HepG2 (cell line): ENCODE measurements around the gene WNT9A. TPM values are rescaled to one million over a fixed set of nuclear protein-coding genes. Genes with fewer than 3 reads are reported as not detected.

Experiments
- ATAC-seq: fragments of 200-7000 bp; cut with Tn5 transposase; 3 replicates; pipeline ENCODE4 v1.9.1; 2020; ENCODE audit warnings: mild to moderate bottlenecking, moderate library complexity
- BruUV-seq: library from RNA; stranded (reverse); fragments of 400-500 nt; replicated peaks from 2 replicates; lab custom pipeline; 2021; lab: Mats Ljungman, UMichigan
- CTCF ChIA-PET: fragments of 300-600 bp; formaldehyde crosslinking; extraction: SDS; loops from one replicate; lab custom pipeline; 2021; ENCODE audit warnings: low total read pairs, inconsistent platforms, low intra/inter-chr PET ratio; lab: Yijun Ruan, JAX
- POLR2A ChIA-PET: fragments of 350-600 bp; sonication (Branson Sonifier 250); formaldehyde crosslinking; loops from one replicate; lab custom pipeline; 2020; ENCODE audit warnings: antibody characterized with exemption, inconsistent platforms; lab: Yijun Ruan, JAX
- DNase-seq: peaks from one replicate; pipeline ENCODE4 v3.0.0-alpha.2; 2015; ENCODE audit warnings: low spot score
- FAIRE-seq: peaks from 3 replicates; lab custom pipeline; 2011; peaks lifted over from hg19 to GRCh38; lab: Jason Lieb, UNC
- H2AFZ ChIP-seq: one replicate; pipeline ENCODE4 v1.6.1; 2011; ENCODE audit warnings: low read length, inconsistent platforms
- H3K27ac ChIP-seq: fragments of 300-600 bp; 3 replicates; pipeline ENCODE4 v1.8.0; 2011; ENCODE audit warnings: mixed run types, mild to moderate bottlenecking, mixed read lengths, low read length, inconsistent platforms; ENCODE audit not compliant: insufficient read depth; ENCODE audit errors: extremely low read length
- H3K27me3 ChIP-seq, 2 experiments: fragments of 200-600 bp in 1 of 2; 2 replicates in 1 of 2; 3 replicates in 1 of 2; pipeline versions ENCODE4 v1.6.0 to v1.8.0; 2011; ENCODE audit warnings: low read length in 2 of 2, mild to moderate bottlenecking in 2 of 2, moderate library complexity in 2 of 2, inconsistent platforms in 1 of 2; ENCODE audit not compliant: insufficient read depth in 2 of 2, control insufficient read depth in 1 of 2
- H3K36me3 ChIP-seq, 2 experiments: fragments of 200-600 bp in 1 of 2; replicated peaks in 1 of 2; 2 replicates in 1 of 2; 3 replicates in 1 of 2; pipeline versions ENCODE4 v1.5.1 to v1.8.0; 2011; ENCODE audit warnings: low read length in 2 of 2, inconsistent platforms in 1 of 2; ENCODE audit not compliant: insufficient read depth in 2 of 2, control insufficient read depth in 1 of 2
- H3K4me1 ChIP-seq: 2 replicates; pipeline ENCODE4 v1.5.1; 2012; ENCODE audit warnings: low read length, inconsistent platforms; ENCODE audit not compliant: insufficient read depth
- H3K4me2 ChIP-seq: 2 replicates; pipeline ENCODE4 v1.6.0; 2011; ENCODE audit warnings: low read depth, low read length, inconsistent platforms
- H3K4me3 ChIP-seq, 3 experiments: fragments of 200-600 bp in 1 of 3; sonication (generic), shearing (Covaris generic) in 1 of 3; replicated peaks in 1 of 3; 2 replicates each; pipeline ENCODE4 v1.5.1; 2011 to 2016; ENCODE audit warnings: low read length in 3 of 3, inconsistent platforms in 2 of 3, low read depth in 2 of 3, mild to moderate bottlenecking in 2 of 3, control low read depth in 1 of 3, mixed read lengths in 1 of 3; ENCODE audit not compliant: insufficient read depth in 1 of 3
- H3K79me2 ChIP-seq: one replicate; pipeline ENCODE4 v1.6.1; 2011; ENCODE audit warnings: low read length, inconsistent platforms; ENCODE audit not compliant: insufficient read depth
- H3K9ac ChIP-seq: 2 replicates; pipeline ENCODE4 v1.6.0; 2011; ENCODE audit warnings: mild to moderate bottlenecking, low read depth, low read length, inconsistent platforms; ENCODE audit not compliant: insufficient read depth
- H3K9me3 ChIP-seq: 2 replicates; pipeline ENCODE4 v1.5.1; 2012; ENCODE audit warnings: mild to moderate bottlenecking, low read length
- H4K20me1 ChIP-seq: 2 replicates; pipeline ENCODE4 v1.6.0; 2011; ENCODE audit warnings: inconsistent platforms, mild to moderate bottlenecking, low read length, moderate library complexity; ENCODE audit not compliant: insufficient read depth
- ATF7-NPFF ChIP-seq: sonication (generic); formaldehyde crosslinking; IDR thresholded peaks from 2 replicates; pipeline ENCODE4 v1.8.1; 2023; ENCODE audit warnings: mild to moderate bottlenecking, low read depth, missing genetic modification reagents, moderate library complexity
- BORCS8-MEF2B ChIP-seq: sonication (generic); formaldehyde crosslinking; IDR thresholded peaks from 2 replicates; pipeline ENCODE4 v1.8.0; 2022; ENCODE audit warnings: mild to moderate bottlenecking, missing genetic modification reagents
- IKZF4 ChIP-seq: sonication (generic); formaldehyde crosslinking; IDR thresholded peaks from 2 replicates; pipeline ENCODE4 v1.5.1; 2020; ENCODE audit warnings: borderline replicate concordance, mild to moderate bottlenecking, low read depth, missing genetic modification reagents; ENCODE audit errors: not compliant biosample characterization
- KDM5A ChIP-seq: fragments of 200-600 bp; sonication (generic); IDR thresholded peaks from 2 replicates; pipeline ENCODE4 v1.7.0; 2018; ENCODE audit warnings: antibody characterized with exemption, mild to moderate bottlenecking, low read length, borderline replicate concordance
- ZNF562 ChIP-seq: sonication (generic); formaldehyde crosslinking; IDR thresholded peaks from 2 replicates; pipeline ENCODE4 v1.8.0; 2022; ENCODE audit warnings: missing genetic modification reagents, borderline replicate concordance
- ZNF766 ChIP-seq: sonication (generic); formaldehyde crosslinking; IDR thresholded peaks from 2 replicates; pipeline ENCODE4 v1.5.0; 2020; ENCODE audit warnings: missing genetic modification reagents, borderline replicate concordance
- ZSCAN9 ChIP-seq: IDR thresholded peaks from 2 replicates; pipeline ENCODE4 v1.6.1; 2016; ENCODE audit warnings: borderline replicate concordance
- WGBS: methylation state at CpG from one replicate; pipeline ENCODE4 v1.1.6; 2017; ENCODE audit warnings: low lambda C conversion rate; 5-methylcytosine and 5-hydroxymethylcytosine counted together
- in situ Hi-C: cut with HindIII; loops from 2 replicates; pipeline ENCODE4 v1.10.0; 2017; ENCODE audit warnings: low pct_unique_long_range_greater_than_20kb; ENCODE audit not compliant: extremely low pct_ligation_motif_present
- intact Hi-C: fragments of 100-400 bp; cut with micrococcal nuclease; formaldehyde crosslinking; loops from one replicate; pipeline ENCODE4 v1.10.0; 2022; ENCODE audit not compliant: unreplicated experiment
- polyA plus RNA-seq, 8 experiments: library from polyadenylated mRNA; depleted of rRNA in 3 of 8; stranded (reverse) in 7 of 8; unstranded in 1 of 8; fragments of >200 nt; fragmentation: Illumina TruSeq in 4 of 8; extraction: Trizol in 4 of 8; gene quantifications; 2 replicates each; pipeline versions ENCODE4 v1.2.1 to v1.2.3, GENCODE V29; 2011 to 2016; ENCODE audit warnings: low read depth in 4 of 8, missing spikeins in 1 of 8, mixed read lengths in 1 of 8; ENCODE audit not compliant: insufficient read depth in 1 of 8
- total RNA-seq, 5 experiments: library from RNA; depleted of rRNA; stranded (reverse); fragments of >200 nt; fragmentation: Illumina TruSeq; extraction: Trizol; gene quantifications; 2 replicates each; pipeline ENCODE4 v1.2.3, GENCODE V29; 2016; ENCODE audit warnings: low read depth in 1 of 5
- TF ChIP-seq, protein P1 (sequence below): sonication (generic); formaldehyde crosslinking; IDR thresholded peaks from 2 replicates; pipeline ENCODE4 v1.4.0; 2020; ENCODE audit warnings: mild to moderate bottlenecking, low read depth, missing genetic modification reagents
- TF ChIP-seq, protein P2 (sequence below): sonication (generic); formaldehyde crosslinking; IDR thresholded peaks from 2 replicates; pipeline ENCODE4 v1.5.0; 2020; ENCODE audit warnings: mild to moderate bottlenecking, missing genetic modification reagents
- TF ChIP-seq, protein P3 (sequence below): sonication (generic); formaldehyde crosslinking; IDR thresholded peaks from 2 replicates; pipeline ENCODE4 v1.8.0; 2022; ENCODE audit warnings: mild to moderate bottlenecking, missing genetic modification reagents; ENCODE audit not compliant: insufficient replicate concordance
- TF ChIP-seq, protein P4 (sequence below): IDR thresholded peaks from 2 replicates; pipeline ENCODE4 v1.6.1; 2016; ENCODE audit warnings: missing compliant biosample characterization, missing genetic modification reagents, borderline replicate concordance

WNT9A gene
- total and polyA plus RNA-seq, 2 of the 13 experiments (the other 11 are each of a cell fraction or from before 2014, with no cell fraction given), result 0.04 TPM; not detected in 1

DNA sequence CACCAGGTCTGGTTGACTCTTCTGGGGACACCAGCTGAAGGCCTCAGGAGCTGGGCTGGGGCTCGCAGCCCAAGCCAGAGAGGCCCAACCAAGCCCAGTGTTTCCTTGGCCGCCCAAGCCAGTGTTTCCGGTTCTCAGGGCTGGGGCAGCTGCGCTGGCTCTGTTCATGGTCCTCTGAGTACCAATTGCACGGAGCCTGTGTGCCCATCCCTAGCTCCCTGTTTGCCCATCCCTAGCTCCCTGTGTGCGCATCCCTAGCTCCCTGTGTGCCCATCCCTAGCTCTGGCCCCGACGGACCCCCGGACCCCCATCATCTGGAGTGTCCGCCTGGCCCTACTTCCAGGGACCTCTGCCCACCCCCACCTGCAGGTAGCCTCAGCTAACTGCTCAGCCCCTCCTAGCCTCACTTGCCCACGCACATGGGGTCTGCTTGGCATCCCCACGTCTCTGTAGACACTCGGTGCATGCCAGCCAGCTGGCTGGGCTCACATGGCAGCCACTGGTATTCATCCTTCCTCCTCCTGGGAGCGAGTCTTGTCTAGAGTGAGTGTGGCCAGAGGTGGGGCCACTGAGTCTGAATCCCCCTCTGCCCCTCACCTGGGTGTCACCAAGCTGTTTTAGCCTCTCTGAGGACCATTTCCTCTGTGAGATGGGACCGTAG, 64.0 kb downstream of the WNT9A start:
- TF ChIP-seq KDM5A, result no peak
- TF ChIP-seq ATF7-NPFF (CRISPR knock-in tag), result no peak
- TF ChIP-seq, protein P1, sequence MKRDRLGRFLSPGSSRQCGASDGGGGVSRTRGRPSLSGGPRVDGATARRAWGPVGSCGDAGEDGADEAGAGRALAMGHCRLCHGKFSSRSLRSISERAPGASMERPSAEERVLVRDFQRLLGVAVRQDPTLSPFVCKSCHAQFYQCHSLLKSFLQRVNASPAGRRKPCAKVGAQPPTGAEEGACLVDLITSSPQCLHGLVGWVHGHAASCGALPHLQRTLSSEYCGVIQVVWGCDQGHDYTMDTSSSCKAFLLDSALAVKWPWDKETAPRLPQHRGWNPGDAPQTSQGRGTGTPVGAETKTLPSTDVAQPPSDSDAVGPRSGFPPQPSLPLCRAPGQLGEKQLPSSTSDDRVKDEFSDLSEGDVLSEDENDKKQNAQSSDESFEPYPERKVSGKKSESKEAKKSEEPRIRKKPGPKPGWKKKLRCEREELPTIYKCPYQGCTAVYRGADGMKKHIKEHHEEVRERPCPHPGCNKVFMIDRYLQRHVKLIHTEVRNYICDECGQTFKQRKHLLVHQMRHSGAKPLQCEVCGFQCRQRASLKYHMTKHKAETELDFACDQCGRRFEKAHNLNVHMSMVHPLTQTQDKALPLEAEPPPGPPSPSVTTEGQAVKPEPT (CRISPR knock-in tag), result no peak
- TF ChIP-seq, protein P2, sequence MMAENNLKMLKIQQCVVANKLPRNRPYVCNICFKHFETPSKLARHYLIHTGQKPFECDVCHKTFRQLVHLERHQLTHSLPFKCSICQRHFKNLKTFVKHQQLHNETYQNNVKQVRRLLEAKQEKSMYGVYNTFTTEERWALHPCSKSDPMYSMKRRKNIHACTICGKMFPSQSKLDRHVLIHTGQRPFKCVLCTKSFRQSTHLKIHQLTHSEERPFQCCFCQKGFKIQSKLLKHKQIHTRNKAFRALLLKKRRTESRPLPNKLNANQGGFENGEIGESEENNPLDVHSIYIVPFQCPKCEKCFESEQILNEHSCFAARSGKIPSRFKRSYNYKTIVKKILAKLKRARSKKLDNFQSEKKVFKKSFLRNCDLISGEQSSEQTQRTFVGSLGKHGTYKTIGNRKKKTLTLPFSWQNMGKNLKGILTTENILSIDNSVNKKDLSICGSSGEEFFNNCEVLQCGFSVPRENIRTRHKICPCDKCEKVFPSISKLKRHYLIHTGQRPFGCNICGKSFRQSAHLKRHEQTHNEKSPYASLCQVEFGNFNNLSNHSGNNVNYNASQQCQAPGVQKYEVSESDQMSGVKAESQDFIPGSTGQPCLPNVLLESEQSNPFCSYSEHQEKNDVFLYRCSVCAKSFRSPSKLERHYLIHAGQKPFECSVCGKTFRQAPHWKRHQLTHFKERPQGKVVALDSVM (CRISPR knock-in tag), result no peak
- no peak for TF ChIP-seq BORCS8-MEF2B (CRISPR knock-in tag)
- TF ChIP-seq, protein P3, sequence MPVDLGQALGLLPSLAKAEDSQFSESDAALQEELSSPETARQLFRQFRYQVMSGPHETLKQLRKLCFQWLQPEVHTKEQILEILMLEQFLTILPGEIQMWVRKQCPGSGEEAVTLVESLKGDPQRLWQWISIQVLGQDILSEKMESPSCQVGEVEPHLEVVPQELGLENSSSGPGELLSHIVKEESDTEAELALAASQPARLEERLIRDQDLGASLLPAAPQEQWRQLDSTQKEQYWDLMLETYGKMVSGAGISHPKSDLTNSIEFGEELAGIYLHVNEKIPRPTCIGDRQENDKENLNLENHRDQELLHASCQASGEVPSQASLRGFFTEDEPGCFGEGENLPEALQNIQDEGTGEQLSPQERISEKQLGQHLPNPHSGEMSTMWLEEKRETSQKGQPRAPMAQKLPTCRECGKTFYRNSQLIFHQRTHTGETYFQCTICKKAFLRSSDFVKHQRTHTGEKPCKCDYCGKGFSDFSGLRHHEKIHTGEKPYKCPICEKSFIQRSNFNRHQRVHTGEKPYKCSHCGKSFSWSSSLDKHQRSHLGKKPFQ, result no peak
- no peak for TF ChIP-seq IKZF4 (CRISPR knock-in tag)
- TF ChIP-seq, protein P4, sequence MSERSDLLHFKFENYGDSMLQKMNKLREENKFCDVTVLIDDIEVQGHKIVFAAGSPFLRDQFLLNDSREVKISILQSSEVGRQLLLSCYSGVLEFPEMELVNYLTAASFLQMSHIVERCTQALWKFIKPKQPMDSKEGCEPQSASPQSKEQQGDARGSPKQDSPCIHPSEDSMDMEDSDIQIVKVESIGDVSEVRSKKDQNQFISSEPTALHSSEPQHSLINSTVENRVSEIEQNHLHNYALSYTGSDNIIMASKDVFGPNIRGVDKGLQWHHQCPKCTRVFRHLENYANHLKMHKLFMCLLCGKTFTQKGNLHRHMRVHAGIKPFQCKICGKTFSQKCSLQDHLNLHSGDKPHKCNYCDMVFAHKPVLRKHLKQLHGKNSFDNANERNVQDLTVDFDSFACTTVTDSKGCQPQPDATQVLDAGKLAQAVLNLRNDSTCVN (CRISPR knock-in tag), result no peak
- TF ChIP-seq ZNF562 (CRISPR knock-in tag), result no peak
- no peak for TF ChIP-seq ZSCAN9 (CRISPR knock-in tag)
- no peak for TF ChIP-seq ZNF766 (CRISPR knock-in tag)
- ChIA-PET CTCF (no interaction called here), POLR2A (no interaction called here)
- DNase-seq (no peak), ATAC-seq (no peak), FAIRE-seq (no peak)
- no peak overlapping the region for H3K4me2 ChIP-seq
- intact Hi-C loops (no loop called here), in situ Hi-C loops (no loop called here)
- no peaks in the 10 kb centered on the region for H3K79me2 ChIP-seq
- BruUV-seq, result no TSS peak
- H3K9me3 ChIP-seq, result no peaks in the 10 kb centered on the region
- H3K4me3 ChIP-seq, result no peak overlapping the region
- no peak overlapping the region for H3K27ac ChIP-seq
- H4K20me1 ChIP-seq, result no peaks in the 10 kb centered on the region
- no peak overlapping the region for H3K9ac ChIP-seq
- no peaks in the 10 kb centered on the region for H3K36me3 ChIP-seq
- peaks cover 2 to 10% of the 10 kb centered on the region in 2 experiments; a peak in 3 of 5 replicates for H3K27me3 ChIP-seq
- H2AFZ ChIP-seq, result no peak overlapping the region
- 0% methylated on average over 1 of the region's 15 CpGs for WGBS
- H3K4me1 ChIP-seq, result no peaks in the 10 kb centered on the region
